Liver (tissue), 9 donors: ENCODE data around the gene AGBL4. TPM values are rescaled to one million over a fixed set of nuclear protein-coding genes. Genes with fewer than 3 reads are reported as not detected.
"Not testable (repeated sequence)": the region's sequence is repeated elsewhere in the genome, so short reads cannot be mapped to it uniquely, and the experiment has no call there.

Experiments
- DNase-seq: peaks from one replicate; pipeline ENCODE4 v3.0.0-alpha.2; 2017; ENCODE audit warnings: low spot score
- H3K27ac ChIP-seq, 2 donors: one replicate each; pipeline ENCODE4 v1.7.0; 2013; ENCODE audit warnings: inconsistent platforms in 2 of 2, low read length in 2 of 2, control low read depth in 1 of 2, low read depth in 1 of 2, mild to moderate bottlenecking in 1 of 2
- H3K27me3 ChIP-seq, 4 donors: one replicate each; pipeline versions ENCODE4 v1.6.1 to v1.7.0; 2013; ENCODE audit warnings: low read length in 3 of 4, inconsistent platforms in 1 of 4, mild to moderate bottlenecking in 1 of 4, moderate library complexity in 1 of 4; ENCODE audit not compliant: control insufficient read depth in 4 of 4, insufficient read depth in 4 of 4
- H3K36me3 ChIP-seq, 4 donors: one replicate each; pipeline versions ENCODE4 v1.6.1 to v1.7.0; 2013; ENCODE audit warnings: low read length in 3 of 4, mild to moderate bottlenecking in 3 of 4, low read depth in 1 of 4, moderate library complexity in 1 of 4; ENCODE audit not compliant: control insufficient read depth in 4 of 4, insufficient read depth in 3 of 4
- H3K4me1 ChIP-seq, 4 donors: one replicate each; pipeline versions ENCODE4 v1.6.1 to v1.7.0; 2013; ENCODE audit warnings: low read length in 3 of 4, mild to moderate bottlenecking in 3 of 4, moderate library complexity in 1 of 4; ENCODE audit not compliant: control insufficient read depth in 4 of 4, insufficient read depth in 4 of 4
- H3K4me3 ChIP-seq, 3 donors: one replicate each; pipeline versions ENCODE4 v1.6.1 to v1.7.0; 2013; ENCODE audit warnings: low read length in 3 of 3, control low read depth in 1 of 3, low read depth in 1 of 3, mild to moderate bottlenecking in 1 of 3
- H3K9ac ChIP-seq, 2 donors: one replicate each; pipeline ENCODE4 v1.7.0; 2013; ENCODE audit warnings: low read length in 2 of 2, mild to moderate bottlenecking in 2 of 2, moderate library complexity in 2 of 2, control low read depth in 1 of 2, low read depth in 1 of 2
- H3K9me3 ChIP-seq, 4 donors: one replicate each; pipeline versions ENCODE4 v1.6.1 to v1.7.0; 2013; ENCODE audit warnings: low read length in 3 of 4; ENCODE audit not compliant: control insufficient read depth in 4 of 4
- CTCF ChIP-seq: fragments of 150-350 bp; IDR thresholded peaks from 2 replicates; pipeline ENCODE4 v1.5.1; 2017; ENCODE audit warnings: improper control_type of control experiment, low read depth, low read length; ENCODE audit not compliant: missing input control
- GABPA ChIP-seq, 2 donors: IDR thresholded peaks in 1 of 2; conservative IDR thresholded peaks in 1 of 2; 2 replicates each; pipeline ENCODE4 v1.6.1; 2016; ENCODE audit warnings: antibody characterized with exemption in 2 of 2, mild to moderate bottlenecking in 1 of 2, moderate library complexity in 1 of 2
- HNF4A ChIP-seq, 2 donors: conservative IDR thresholded peaks; 2 replicates each; pipeline ENCODE4 v1.6.1; 2016; ENCODE audit warnings: antibody characterized with exemption in 2 of 2, mild to moderate bottlenecking in 2 of 2
- HNF4G ChIP-seq: IDR thresholded peaks from 2 replicates; pipeline ENCODE4 v1.6.1; 2016; ENCODE audit warnings: antibody characterized with exemption
- JUND ChIP-seq, 2 donors: IDR thresholded peaks; 2 replicates each; pipeline ENCODE4 v1.6.1; 2016; ENCODE audit warnings: antibody characterized with exemption in 2 of 2
- RAD21 ChIP-seq, 2 donors: IDR thresholded peaks; 2 replicates each; pipeline ENCODE4 v1.6.1; 2016; ENCODE audit warnings: antibody characterized with exemption in 2 of 2, mild to moderate bottlenecking in 2 of 2
- YY1 ChIP-seq: IDR thresholded peaks from 2 replicates; pipeline ENCODE4 v1.6.1; 2016; ENCODE audit warnings: antibody characterized with exemption, mild to moderate bottlenecking
- ZBTB33 ChIP-seq: IDR thresholded peaks from 2 replicates; pipeline ENCODE4 v1.6.1; 2016; ENCODE audit warnings: antibody characterized with exemption
- WGBS: extraction: QIAGEN DNeasy Blood & Tissue Kit; methylation state at CpG from one replicate; pipeline ENCODE4 v1.1.7; 2013; 5-methylcytosine and 5-hydroxymethylcytosine counted together
- polyA plus RNA-seq, 2 donors: library from polyadenylated mRNA; stranded (reverse) in 1 of 2; unstranded in 1 of 2; fragments of 200-250 nt in 1 of 2; fragments of >200 nt in 1 of 2; fragmentation: Nextera tagmentation in 1 of 2; extraction: Ambion mirVana in 1 of 2; gene quantifications; one replicate each; pipeline versions ENCODE4 v1.2.1 to v1.2.3, GENCODE V29; 2013 to 2015
- total RNA-seq, 2 donors: library from RNA; depleted of rRNA; stranded (reverse); fragments of >200 nt; gene quantifications; one replicate each; pipeline ENCODE4 v1.2.3, GENCODE V29; 2014
- donor health status: healthy.
- donor health status: healthy.
- donor health status: healthy.
- donor health status: healthy.
- donor health status: healthy.

The AGBL4 gene
- total and polyA plus RNA-seq, 4 donors: 0.75 to 0.76 TPM; not detected in 2

GRCh38 chr1:49306507-49307070 is 717.2 kb downstream of the AGBL4 start (continued):
- no peak for TF ChIP-seq CTCF
- no peak for TF ChIP-seq RAD21 (IDR thresholded peaks at IDR 0.05)

- not testable (repeated sequence) for H3K4me1 ChIP-seq, DNase-seq, H3K4me3 ChIP-seq, H3K27ac ChIP-seq, H3K9ac ChIP-seq, H3K27me3 ChIP-seq, H3K9me3 ChIP-seq, H3K36me3 ChIP-seq
- WGBS: 73% methylated on average over 2 of the region's 2 CpGs
Measured at GRCh38 chr1:49302400-49302799, 721.4 kb downstream of the AGBL4 start.

GRCh38 chr1:49298304-49298703 is 725.5 kb downstream of the AGBL4 start:
- Histone ChIP-seq H3K9me3 (no peaks in the 10 kb centered on the region), H3K9ac (no peak overlapping the region), H3K27me3 (no peaks in the 10 kb centered on the region), H3K36me3 (no peaks in the 10 kb centered on the region), H3K4me1 (peaks cover 0 to 1% (median 0%) of the 10 kb centered on the region in 4 donors), H3K4me3 (no peak overlapping the region), H3K27ac (no peak overlapping the region)
- 23% methylated on average over 2 of the region's 2 CpGs for WGBS
- no peak for DNase-seq
- no peak for TF ChIP-seq GABPA (IDR thresholded peaks at IDR 0.05 in 1 of 2, conservative IDR thresholded peaks at IDR 0.05 in 1 of 2)
- TF ChIP-seq HNF4A (conservative IDR thresholded peaks at IDR 0.05): peak in 1 of 2 donors; percentile 23
- TF ChIP-seq RAD21 (IDR thresholded peaks at IDR 0.05): peak in 1 of 2 donors; percentile 7
- TF ChIP-seq JUND (IDR thresholded peaks at IDR 0.05): no peak

- H3K4me1 ChIP-seq: peaks cover 0 to 1% (median 0%) of the 10 kb centered on the region in 4 donors
- H3K9ac ChIP-seq: no peak overlapping the region
- 50% methylated on average over 4 of the region's 4 CpGs for WGBS
- TF ChIP-seq YY1 (no peak), RAD21 (IDR thresholded peaks at IDR 0.05) (no peak), HNF4G (no peak), ZBTB33 (no peak)
- H3K36me3 ChIP-seq: no peaks in the 10 kb centered on the region
- H3K9me3 ChIP-seq: no peaks in the 10 kb centered on the region
- H3K4me3 ChIP-seq: no peak overlapping the region
- no peak overlapping the region for H3K27ac ChIP-seq
- no peaks in the 10 kb centered on the region for H3K27me3 ChIP-seq
- no peak for DNase-seq
Measured at GRCh38 chr1:49297783-49298182, 726.0 kb downstream of the AGBL4 start.
